Activated CD8-positive, alpha-beta T cell treated with anti-CD3 and anti-CD28 coated beads, Interleukin-2, amount 10 ng/mL, durations not matched to agents 7 days and 5 days (primary cell): Measurements from ENCODE around the gene SHROOM1. TPM values are rescaled to one million over a fixed set of nuclear protein-coding genes. Genes with fewer than 3 reads are reported as not detected.
"Not testable (repeated sequence)": the region's sequence is repeated elsewhere in the genome, so short reads cannot be mapped to it uniquely, and the experiment has no call there.

Experiments used
- ATAC-seq: fragments of 150-1000 bp; cut with Tn5 transposase; one replicate; pipeline ENCODE4 v1.10.0; 2021; ENCODE audit warnings: moderate library complexity
- CTCF ChIA-PET: fragments of 350-600 bp; sonication (Branson Sonifier 250); formaldehyde crosslinking; loops from one replicate; lab custom pipeline; 2021; ENCODE audit warnings: antibody characterized with exemption; lab: Charles Lee
- POLR2A ChIA-PET: fragments of 350-600 bp; sonication (Branson Sonifier 250); formaldehyde crosslinking; loops from one replicate; lab custom pipeline; 2021; ENCODE audit warnings: antibody characterized with exemption; lab: Charles Lee
- DNase-seq: peaks from one replicate; pipeline ENCODE4 v3.0.0-alpha.2; 2020
- H3K27ac Mint-ChIP-seq: one replicate; pipeline ENCODE4 v1.8.0; 2021; ENCODE audit warnings: mild to moderate bottlenecking, mixed read lengths
- H3K27me3 Mint-ChIP-seq: one replicate; pipeline ENCODE4 v1.8.0; 2021; ENCODE audit warnings: low read depth, mixed read lengths
- H3K36me3 Mint-ChIP-seq: one replicate; pipeline ENCODE4 v1.8.0; 2021; ENCODE audit warnings: low read depth, mixed read lengths
- H3K4me1 Mint-ChIP-seq: one replicate; pipeline ENCODE4 v1.8.0; 2021; ENCODE audit warnings: low read depth, mixed read lengths
- H3K4me3 Mint-ChIP-seq: one replicate; pipeline ENCODE4 v1.8.0; 2021; ENCODE audit warnings: mild to moderate bottlenecking, mixed read lengths
- H3K9me3 Mint-ChIP-seq: one replicate; pipeline ENCODE4 v1.8.0; 2022; ENCODE audit warnings: mixed read lengths; ENCODE audit not compliant: insufficient read depth
- total RNA-seq, 2 experiments: library from RNA; stranded (reverse); gene quantifications; one replicate each; pipeline ENCODE4 v1.2.3, GENCODE V29; 2021

Gene SHROOM1
- total RNA-seq, 2 experiments from 2014 or later: 2.9 to 3.3 TPM

DNA sequence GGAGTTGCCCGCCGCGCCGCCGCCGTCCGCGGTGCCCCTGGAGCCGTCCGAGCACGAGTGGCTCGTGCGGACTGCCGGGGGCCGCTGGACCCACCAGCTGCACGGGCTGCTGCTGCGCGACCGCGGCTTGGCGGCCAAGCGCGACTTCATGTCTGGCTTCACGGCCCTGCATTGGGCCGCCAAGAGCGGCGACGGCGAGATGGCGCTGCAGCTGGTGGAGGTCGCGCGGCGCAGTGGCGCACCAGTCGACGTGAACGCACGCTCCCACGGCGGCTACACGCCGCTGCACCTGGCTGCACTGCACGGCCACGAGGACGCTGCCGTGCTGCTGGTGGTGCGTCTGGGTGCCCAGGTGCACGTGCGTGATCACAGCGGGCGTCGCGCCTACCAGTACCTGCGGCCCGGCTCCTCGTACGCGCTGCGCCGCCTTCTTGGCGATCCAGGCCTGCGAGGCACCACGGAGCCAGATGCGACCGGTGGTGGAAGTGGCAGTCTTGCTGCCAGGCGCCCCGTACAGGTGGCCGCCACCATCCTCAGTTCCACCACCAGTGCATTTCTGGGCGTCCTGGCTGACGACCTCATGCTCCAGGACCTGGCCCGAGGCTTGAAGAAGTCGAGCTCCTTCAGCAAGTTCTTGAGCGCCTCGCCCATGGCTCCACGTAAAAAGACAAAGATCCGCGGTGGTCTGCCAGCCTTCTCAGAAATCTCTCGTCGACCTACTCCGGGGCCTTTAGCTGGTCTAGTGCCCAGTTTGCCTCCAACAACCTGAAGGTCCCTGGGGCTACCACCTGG lies 15.7 kb downstream of the SHROOM1 start:
- ChIA-PET POLR2A (interaction anchor here (0.9 kb wide), 1 partner anchor 13 kb away, joined by 4 read pairs; no protein-coding TSS in a partner anchor), CTCF (interaction anchor here (1.0 to 1.3 kb wide), 3 partner anchors 13 to 57 kb away, joined by 3 to 6 read pairs (median 4); no protein-coding TSS in a partner anchor)
- no peak for ATAC-seq
- H3K4me3 Mint-ChIP-seq: peak overlapping the region; percentile 54
- H3K9me3 Mint-ChIP-seq: no peaks in the 10 kb centered on the region
- DNase-seq: no peak
- H3K27ac Mint-ChIP-seq: no peak overlapping the region
- H3K27me3 Mint-ChIP-seq: peaks cover 47% of the 10 kb centered on the region
- H3K36me3 Mint-ChIP-seq: no peaks in the 10 kb centered on the region
- H3K4me1 Mint-ChIP-seq: peaks cover 21% of the 10 kb centered on the region

DNA sequence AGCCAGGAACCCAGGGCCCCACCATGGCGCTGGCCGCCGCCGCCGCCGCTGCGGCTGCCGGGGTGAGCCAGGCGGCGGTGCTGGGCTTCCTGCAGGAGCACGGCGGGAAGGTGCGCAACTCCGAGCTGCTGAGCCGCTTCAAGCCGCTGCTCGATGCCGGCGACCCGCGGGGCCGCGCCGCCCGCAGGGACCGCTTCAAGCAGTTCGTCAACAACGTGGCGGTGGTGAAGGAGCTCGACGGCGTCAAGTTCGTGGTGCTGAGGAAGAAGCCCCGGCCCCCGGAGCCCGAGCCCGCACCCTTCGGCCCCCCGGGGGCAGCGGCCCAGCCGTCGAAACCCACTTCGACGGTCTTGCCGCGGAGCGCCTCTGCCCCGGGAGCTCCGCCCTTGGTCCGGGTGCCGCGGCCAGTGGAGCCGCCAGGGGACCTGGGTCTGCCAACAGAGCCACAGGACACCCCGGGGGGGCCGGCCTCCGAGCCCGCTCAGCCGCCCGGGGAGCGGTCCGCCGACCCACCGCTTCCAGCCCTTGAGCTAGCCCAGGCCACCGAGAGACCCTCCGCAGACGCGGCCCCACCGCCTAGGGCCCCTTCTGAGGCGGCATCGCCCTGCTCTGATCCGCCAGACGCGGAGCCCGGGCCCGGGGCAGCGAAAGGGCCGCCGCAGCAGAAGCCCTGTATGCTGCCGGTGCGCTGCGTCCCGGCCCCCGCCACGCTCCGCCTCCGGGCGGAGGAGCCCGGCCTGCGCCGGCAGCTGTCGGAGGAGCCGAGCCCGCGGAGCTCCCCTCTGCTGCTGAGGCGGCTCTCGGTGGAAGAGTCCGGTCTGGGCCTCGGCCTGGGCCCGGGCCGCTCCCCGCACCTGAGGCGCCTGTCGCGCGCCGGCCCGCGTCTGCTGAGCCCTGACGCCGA lies 16.6 kb downstream of the SHROOM1 start:
- peaks cover 13% of the 10 kb centered on the region for H3K4me1 Mint-ChIP-seq
- no peak overlapping the region for H3K27ac Mint-ChIP-seq
- ATAC-seq: peak; percentile 69

GRCh38 chr5:132812781-132813598 lies 17.5 kb downstream of the SHROOM1 start, which contains the start of gene SOWAHA:
Gene SOWAHA (plus strand): TSS chr5:132813302. CDS start chr5:132813622, 320 bp downstream.
- CTCF ChIA-PET: interaction anchor here (1.0 to 1.1 kb wide), 3 partner anchors 12 to 311 kb away, joined by 3 to 6 read pairs (median 5); no protein-coding TSS in a partner anchor
- POLR2A ChIA-PET: interaction anchor here (1.0 kb wide), 1 partner anchor 222 kb away, joined by 3 read pairs; no protein-coding TSS in a partner anchor
- H3K4me1 Mint-ChIP-seq: peaks cover 13% of the 10 kb centered on the region
- DNase-seq (no peak), ATAC-seq (peak; percentile 45)
- no peak within 1 kb of the TSS for H3K27ac Mint-ChIP-seq
- H3K36me3 Mint-ChIP-seq: no peaks in the 10 kb centered on the region
- peaks cover 48% of the 10 kb centered on the region for H3K27me3 Mint-ChIP-seq
- no peaks in the 10 kb centered on the region for H3K9me3 Mint-ChIP-seq
- H3K4me3 Mint-ChIP-seq: peak within 1 kb of the TSS; percentile 64

More for the DNA sequence above, 16.6 kb downstream of the SHROOM1 start:
- CTCF ChIA-PET: interaction anchor here (1.0 to 1.1 kb wide), 3 partner anchors 11 to 312 kb away, joined by 3 to 6 read pairs (median 5); no protein-coding TSS in a partner anchor
- DNase-seq: no peak
- Mint-ChIP-seq H3K27me3 (peaks cover 48% of the 10 kb centered on the region), H3K4me3 (no peak overlapping the region), H3K36me3 (no peaks in the 10 kb centered on the region), H3K9me3 (no peaks in the 10 kb centered on the region)
- POLR2A ChIA-PET: interaction anchor here (0.9 to 1.0 kb wide), 2 partner anchors 13 to 222 kb away, joined by 3 to 4 read pairs; no protein-coding TSS in a partner anchor

DNA sequence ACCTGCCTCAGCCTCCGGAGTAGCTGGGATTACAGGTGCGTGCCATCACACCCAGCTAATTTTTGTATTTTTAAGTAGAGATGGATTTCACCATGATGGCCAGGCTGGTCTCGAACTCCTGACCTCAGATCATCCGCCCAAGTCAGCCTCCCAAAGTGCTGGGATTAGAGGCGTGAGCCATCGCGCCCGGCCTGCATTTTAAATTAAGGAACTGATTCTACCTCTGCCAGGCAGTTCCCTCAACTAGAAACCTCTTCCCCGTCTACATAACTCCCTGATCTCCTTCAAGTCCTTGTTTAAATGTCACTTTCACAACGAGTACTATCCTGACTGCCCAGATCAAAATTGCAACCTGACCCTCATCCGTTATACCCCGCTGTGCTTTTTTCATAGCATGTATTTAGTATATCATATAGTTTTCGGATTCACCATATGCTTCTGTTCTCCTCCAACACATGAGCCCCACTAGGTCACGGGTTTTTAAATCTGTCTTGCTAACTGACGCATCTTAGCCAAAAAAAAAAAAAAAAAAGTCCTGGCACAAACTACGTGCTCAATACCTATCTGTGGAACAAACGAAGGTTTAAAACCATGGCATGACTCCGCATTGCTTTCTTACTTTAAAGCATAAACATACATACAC lies 18.2 kb downstream of the SHROOM1 start:
- POLR2A ChIA-PET: no interaction called here
- Mint-ChIP-seq H3K9me3 (no peaks in the 10 kb centered on the region), H3K27me3 (peaks cover 51% of the 10 kb centered on the region), H3K4me1 (peaks cover 13% of the 10 kb centered on the region), H3K4me3 (peak overlapping the region; percentile 64), H3K27ac (no peak overlapping the region), H3K36me3 (no peaks in the 10 kb centered on the region)
- DNase-seq (no peak), ATAC-seq (no peak)
- CTCF ChIA-PET: interaction anchor here (1.1 to 2.4 kb wide), 4 partner anchors 8 to 59 kb away, joined by 3 to 12 read pairs (median 4); no protein-coding TSS in a partner anchor

- ATAC-seq (no peak), DNase-seq (no peak)
- CTCF ChIA-PET: interaction anchor here (2.0 to 2.4 kb wide), 3 partner anchors 10 to 19 kb away, joined by 5 to 12 read pairs (median 6); partner anchors contain the start of gene SHROOM1
- Mint-ChIP-seq H3K4me3 (no peak overlapping the region), H3K36me3 (no peaks in the 10 kb centered on the region), H3K27me3 (peaks cover 59% of the 10 kb centered on the region), H3K27ac (no peak overlapping the region), H3K4me1 (peaks cover 13% of the 10 kb centered on the region), H3K9me3 (no peaks in the 10 kb centered on the region)
- POLR2A ChIA-PET: no interaction called here
Observed at GRCh38 chr5:132810605-132811004, 19.8 kb downstream of the SHROOM1 start.

- Mint-ChIP-seq H3K36me3 (no peaks in the 10 kb centered on the region), H3K9me3 (no peaks in the 10 kb centered on the region)
- POLR2A ChIA-PET: no interaction called here
Observed at GRCh38 chr5:132808866-132809265, 21.6 kb downstream of the SHROOM1 start.

GRCh38 chr5:132808448-132808847 lies 22.0 kb downstream of the SHROOM1 start:
- H3K4me3 Mint-ChIP-seq: no peak overlapping the region
- DNase-seq (no peak), ATAC-seq (no peak)
- ChIA-PET POLR2A (no interaction called here), CTCF (interaction anchor here (1.1 to 3.6 kb wide), 4 partner anchors 9 to 280 kb away, joined by 3 to 28 read pairs (median 4); no protein-coding TSS in a partner anchor)
- no peaks in the 10 kb centered on the region for H3K9me3 Mint-ChIP-seq
- H3K27me3 Mint-ChIP-seq: peaks cover 73% of the 10 kb centered on the region
- no peaks in the 10 kb centered on the region for H3K36me3 Mint-ChIP-seq
- H3K27ac Mint-ChIP-seq: no peak overlapping the region
- peaks cover 10% of the 10 kb centered on the region for H3K4me1 Mint-ChIP-seq

More at GRCh38 chr5:132808866-132809265, 21.6 kb downstream of the SHROOM1 start:
- DNase-seq: no peak
- Mint-ChIP-seq H3K4me3 (no peak overlapping the region), H3K27ac (no peak overlapping the region), H3K27me3 (peaks cover 69% of the 10 kb centered on the region), H3K4me1 (peaks cover 10% of the 10 kb centered on the region)
- CTCF ChIA-PET: interaction anchor here (1.4 to 3.6 kb wide), 3 partner anchors 9 to 21 kb away, joined by 5 to 28 read pairs (median 6); partner anchors contain the start of gene SHROOM1
- no peak for ATAC-seq

DNA sequence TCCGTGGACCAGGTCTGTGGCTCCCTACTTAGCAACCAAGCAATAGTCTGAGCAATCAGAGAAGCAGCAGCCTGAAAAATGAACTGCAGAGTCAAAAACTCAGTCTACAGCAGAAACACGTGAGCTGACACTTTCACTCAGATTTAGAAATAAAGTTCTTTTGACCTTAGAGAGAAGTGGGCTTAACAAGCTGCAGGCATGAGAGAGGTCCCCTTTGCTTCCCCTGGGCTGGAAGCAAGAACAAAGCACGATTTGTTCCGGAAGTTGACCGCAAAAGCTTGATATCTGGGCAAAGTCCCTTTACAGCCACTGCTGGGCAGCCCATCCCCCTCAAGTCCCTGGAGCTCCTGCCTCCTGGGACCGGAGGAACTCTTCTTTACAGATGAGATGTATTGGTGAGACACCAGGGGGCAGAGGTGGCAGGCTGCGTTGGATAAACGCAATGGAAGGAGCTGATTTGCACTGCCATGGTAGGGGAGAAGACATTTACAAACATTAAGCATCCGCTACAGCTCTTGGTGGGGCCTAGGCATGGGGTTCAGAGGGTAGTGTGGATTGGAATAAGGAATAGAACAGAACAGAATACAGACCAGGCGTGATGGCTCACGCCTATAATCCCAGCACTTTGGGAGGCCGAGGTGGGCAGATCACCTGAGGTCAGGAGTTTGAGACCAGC lies 23.1 kb downstream of the SHROOM1 start:
- H3K4me3 Mint-ChIP-seq: no peak overlapping the region
- no peak for ATAC-seq
- H3K36me3 Mint-ChIP-seq: no peaks in the 10 kb centered on the region
- ChIA-PET CTCF (interaction anchor here (0.6 to 3.6 kb wide), 6 partner anchors 11 to 281 kb away, joined by 3 to 28 read pairs (median 3); no protein-coding TSS in a partner anchor), POLR2A (interaction anchor here (0.5 kb wide), 1 partner anchor 40 kb away, joined by 3 read pairs; no protein-coding TSS in a partner anchor)
- no peak overlapping the region for H3K27ac Mint-ChIP-seq
- peaks cover 75% of the 10 kb centered on the region for H3K27me3 Mint-ChIP-seq
- H3K4me1 Mint-ChIP-seq: peaks cover 2% of the 10 kb centered on the region
- no peaks in the 10 kb centered on the region for H3K9me3 Mint-ChIP-seq
- DNase-seq: no peak

DNA sequence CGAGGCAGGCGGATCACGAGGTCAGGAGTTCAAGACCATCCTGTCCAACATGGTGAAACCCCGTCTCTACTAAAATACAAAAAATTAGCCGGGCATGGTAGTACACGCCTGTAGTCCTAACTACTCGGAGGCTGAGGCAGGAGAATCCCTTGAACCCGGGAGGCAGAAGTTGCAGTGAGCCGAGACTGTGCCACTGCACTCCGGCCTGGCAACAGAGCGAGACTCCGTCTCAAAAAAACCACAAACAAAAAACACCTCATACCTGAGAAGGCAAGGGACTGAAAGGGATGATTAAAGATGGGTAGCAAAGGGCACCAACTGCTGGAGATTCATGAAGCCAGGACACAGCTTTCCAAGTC lies 23.7 kb downstream of the SHROOM1 start:
- H3K27me3 Mint-ChIP-seq: peaks cover 77% of the 10 kb centered on the region
- H3K9me3 Mint-ChIP-seq, DNase-seq, H3K36me3 Mint-ChIP-seq, POLR2A ChIA-PET, H3K4me1 Mint-ChIP-seq, H3K27ac Mint-ChIP-seq, ATAC-seq, H3K4me3 Mint-ChIP-seq: not testable (repeated sequence)
- CTCF ChIA-PET: interaction anchor here (1.0 to 3.6 kb wide), 3 partner anchors 14 to 280 kb away, joined by 3 to 28 read pairs (median 3); no protein-coding TSS in a partner anchor
